CD1c-positive myeloid dendritic cell (primary cell): Measurements from ENCODE around the gene SCN2A.

ENCODE experiments used
- DNase-seq: peaks from one replicate; pipeline ENCODE4 v3.0.0-alpha.2; 2016; ENCODE audit errors: extremely low spot score

Gene SCN2A

GRCh38 chr2:165417009-165417408 lies 177.8 kb downstream of the SCN2A start:
- DNase-seq: no peak

GRCh38 chr2:165420231-165420630 lies 181.0 kb downstream of the SCN2A start:
- no peak for DNase-seq

- DNase-seq: no peak
These were observed 183.9 kb downstream of the SCN2A start for GRCh38 chr2:165423081-165423480.

- no peak for DNase-seq
These were observed 186.3 kb downstream of the SCN2A start for GRCh38 chr2:165425556-165425955.

- no peak for DNase-seq
These were observed 188.5 kb downstream of the SCN2A start for GRCh38 chr2:165427686-165428085.

GRCh38 chr2:165428926-165429325 lies 189.7 kb downstream of the SCN2A start:
- DNase-seq: no peak

- no peak for DNase-seq
These were observed 191.8 kb downstream of the SCN2A start for GRCh38 chr2:165431014-165431413.

GRCh38 chr2:165432234-165432966 lies 193.2 kb downstream of the SCN2A start:
- DNase-seq: no peak

- DNase-seq: no peak
These were observed 195.8 kb downstream of the SCN2A start for GRCh38 chr2:165434865-165435496.

- no peak for DNase-seq
These were observed 196.4 kb downstream of the SCN2A start for GRCh38 chr2:165435611-165436010.

- no peak for DNase-seq
These were observed 197.3 kb downstream of the SCN2A start for GRCh38 chr2:165436559-165436958.

- DNase-seq: no peak
These were observed 201.2 kb downstream of the SCN2A start for GRCh38 chr2:165440367-165440766.
